ENCODE data around the gene TMC1. TPM values are rescaled to one million over a fixed set of nuclear protein-coding genes. Genes with fewer than 3 reads are reported as not detected.

TMC1 gene
- total and polyA plus RNA-seq, 12 donors: 0.01 to 0.67 (median 0.43) TPM; not detected in 6

DNA sequence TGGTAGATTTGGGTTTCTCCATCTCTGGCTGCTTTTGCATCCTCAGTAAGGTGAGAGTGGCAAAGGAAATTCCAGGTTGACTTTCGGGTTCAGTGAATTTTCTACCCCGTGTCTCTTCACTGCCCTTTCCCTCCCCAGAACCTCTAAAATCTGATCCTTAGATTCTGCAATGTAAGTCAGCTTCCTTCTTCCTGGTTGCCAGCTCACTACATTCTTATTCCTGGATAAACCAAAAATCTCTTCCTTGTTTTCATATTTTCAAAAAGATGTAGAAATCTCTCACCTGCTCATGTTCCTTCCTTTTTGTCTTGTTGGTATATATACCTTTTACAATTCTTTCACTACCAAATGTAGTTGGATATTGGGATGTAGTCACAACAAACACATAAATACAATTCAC is 145.8 kb downstream of the TMC1 start:
- peaks cover 0 to 10% (median 0%) of the 10 kb centered on the region in 7 donors for H3K27me3 ChIP-seq
- no peak overlapping the region for H3K4me3 ChIP-seq
- WGBS, 2 donors: 80% methylated on average over 2 of the region's 2 CpGs
- TF ChIP-seq, protein P1, sequence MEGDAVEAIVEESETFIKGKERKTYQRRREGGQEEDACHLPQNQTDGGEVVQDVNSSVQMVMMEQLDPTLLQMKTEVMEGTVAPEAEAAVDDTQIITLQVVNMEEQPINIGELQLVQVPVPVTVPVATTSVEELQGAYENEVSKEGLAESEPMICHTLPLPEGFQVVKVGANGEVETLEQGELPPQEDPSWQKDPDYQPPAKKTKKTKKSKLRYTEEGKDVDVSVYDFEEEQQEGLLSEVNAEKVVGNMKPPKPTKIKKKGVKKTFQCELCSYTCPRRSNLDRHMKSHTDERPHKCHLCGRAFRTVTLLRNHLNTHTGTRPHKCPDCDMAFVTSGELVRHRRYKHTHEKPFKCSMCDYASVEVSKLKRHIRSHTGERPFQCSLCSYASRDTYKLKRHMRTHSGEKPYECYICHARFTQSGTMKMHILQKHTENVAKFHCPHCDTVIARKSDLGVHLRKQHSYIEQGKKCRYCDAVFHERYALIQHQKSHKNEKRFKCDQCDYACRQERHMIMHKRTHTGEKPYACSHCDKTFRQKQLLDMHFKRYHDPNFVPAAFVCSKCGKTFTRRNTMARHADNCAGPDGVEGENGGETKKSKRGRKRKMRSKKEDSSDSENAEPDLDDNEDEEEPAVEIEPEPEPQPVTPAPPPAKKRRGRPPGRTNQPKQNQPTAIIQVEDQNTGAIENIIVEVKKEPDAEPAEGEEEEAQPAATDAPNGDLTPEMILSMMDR (IDR thresholded peaks at IDR 0.05): no peak
- ATAC-seq: no peak
- H3K36me3 ChIP-seq: no peaks in the 10 kb centered on the region
- H3K4me1 ChIP-seq: no peaks in the 10 kb centered on the region
- no peak overlapping the region for H3K27ac ChIP-seq
- no peak for DNase-seq
- peaks cover 0 to 15% (median 0%) of the 10 kb centered on the region in 11 donors for H3K9me3 ChIP-seq
- intact Hi-C loops (cut with DNase I): loop anchor here in 1 of 10 donors (10.0 kb wide), 1 partner anchor 62 kb away; no protein-coding TSS in a partner anchor

DNA sequence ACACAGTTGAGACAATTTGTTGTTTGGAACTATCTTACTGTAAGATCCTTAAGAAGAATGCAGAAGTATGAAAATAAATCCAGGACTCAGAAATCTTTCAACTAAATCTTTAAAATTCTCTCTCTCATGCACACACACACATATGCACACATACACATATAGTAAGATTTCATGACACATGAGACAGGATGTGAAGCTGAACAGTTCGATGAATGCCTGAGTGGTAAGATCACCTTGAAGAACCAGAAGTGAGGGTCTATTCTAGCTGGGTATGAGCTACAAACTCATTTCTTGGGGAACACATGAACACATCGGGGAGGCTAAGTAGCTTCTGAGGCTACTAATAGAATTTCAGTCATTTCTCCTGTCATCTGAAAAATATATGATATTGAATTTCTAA is 153.6 kb downstream of the TMC1 start:
- Histone ChIP-seq H3K4me3 (no peak overlapping the region), H3K27me3 (peaks cover 0 to 6% (median 0%) of the 10 kb centered on the region in 7 donors), H3K36me3 (no peaks in the 10 kb centered on the region), H3K4me1 (no peaks in the 10 kb centered on the region), H3K9me3 (peaks cover 0 to 9% (median 0%) of the 10 kb centered on the region in 11 donors), H3K27ac (no peak overlapping the region)
- TF ChIP-seq, protein P1 (IDR thresholded peaks at IDR 0.05): no peak
- DNase-seq (no peak), ATAC-seq (no peak)
- intact Hi-C loops (cut with DNase I): no loop called here
- 86 to 94% methylated on average over 2 of the region's 2 CpGs for whole genome bisulfite sequencing, 2 donors

DNA sequence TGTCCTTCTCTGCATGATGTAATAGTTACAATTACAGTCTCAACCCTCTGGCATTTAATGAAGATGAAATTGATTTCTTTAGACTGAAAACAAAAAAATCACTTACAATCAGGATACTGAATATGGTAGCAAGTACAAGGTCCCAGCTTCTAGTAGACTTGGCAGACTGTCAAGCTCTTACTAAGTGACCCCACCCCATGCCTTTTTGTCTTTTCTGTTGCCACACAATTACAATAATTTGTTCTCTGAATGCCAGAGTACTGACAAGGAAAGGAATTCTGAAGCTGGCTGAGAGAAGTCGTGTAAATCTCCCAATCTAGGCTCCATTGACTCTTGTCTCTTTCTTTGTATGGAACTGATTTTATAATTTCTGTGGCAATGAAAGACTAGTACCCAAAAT is 154.2 kb downstream of the TMC1 start:
- H3K4me1 ChIP-seq: no peaks in the 10 kb centered on the region
- TF ChIP-seq, protein P1 (IDR thresholded peaks at IDR 0.05): no peak
- H3K27ac ChIP-seq: no peak overlapping the region
- DNase-seq (no peak), ATAC-seq (no peak)
- 49 to 57% methylated on average over 1 of the region's 1 CpG for WGBS, 2 donors
- intact Hi-C loops (cut with DNase I): no loop called here
- H3K27me3 ChIP-seq: no peaks in the 10 kb centered on the region
- peaks cover 0 to 9% (median 0%) of the 10 kb centered on the region in 11 donors for H3K9me3 ChIP-seq
- no peaks in the 10 kb centered on the region for H3K36me3 ChIP-seq
- no peak overlapping the region for H3K4me3 ChIP-seq

DNA sequence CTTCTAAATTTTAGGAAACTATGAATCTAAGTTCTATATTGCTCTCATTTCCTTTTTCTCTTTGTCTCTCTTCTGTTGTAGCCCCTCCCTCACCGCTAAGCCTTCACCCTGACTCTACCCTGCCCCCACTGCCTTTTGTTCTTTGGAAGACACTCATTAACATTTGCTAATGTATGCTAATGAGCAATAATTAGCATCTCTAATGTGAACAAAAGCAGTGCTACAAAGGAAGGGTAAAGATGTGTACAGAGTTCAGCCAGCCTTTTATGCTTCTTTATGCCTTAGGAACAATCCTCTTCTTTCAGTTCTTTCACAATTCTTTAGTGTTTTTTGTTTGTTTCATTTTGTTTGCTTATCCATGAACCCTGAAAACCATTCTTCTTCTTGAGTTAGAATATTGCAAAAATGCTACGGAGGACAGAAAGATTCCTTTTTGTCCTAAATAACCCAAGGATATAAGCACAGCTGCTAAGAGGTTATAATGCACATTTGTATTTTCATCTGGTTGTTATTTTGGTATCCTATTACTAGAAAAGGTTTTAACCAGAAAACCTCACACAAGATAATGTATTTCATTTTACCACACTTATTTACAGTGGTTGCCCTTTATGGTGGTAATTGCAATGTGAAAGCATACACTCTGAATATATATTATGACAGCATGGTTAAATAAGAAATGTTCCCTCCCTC is 159.3 kb downstream of the TMC1 start:
- H3K4me3 ChIP-seq: no peak overlapping the region
- H3K27me3 ChIP-seq: no peaks in the 10 kb centered on the region
- 18 to 25% methylated on average over 2 of the region's 2 CpGs for WGBS, 2 donors
- no peak overlapping the region for H3K27ac ChIP-seq
- no peaks in the 10 kb centered on the region for H3K36me3 ChIP-seq
- DNase-seq (no peak), ATAC-seq (no peak)
- intact Hi-C loops (cut with DNase I): loop anchor here in 1 of 10 donors (5.0 kb wide), 1 partner anchor 48 kb away; no protein-coding TSS in a partner anchor
- TF ChIP-seq, protein P1 (IDR thresholded peaks at IDR 0.05): no peak
- H3K9me3 ChIP-seq: no peaks in the 10 kb centered on the region
- no peaks in the 10 kb centered on the region for H3K4me1 ChIP-seq
